Stimulated activated CD8-positive, alpha-beta memory T cell treated with anti-CD3 and anti-CD28 coated beads, Interleukin-7, amount 100 ng/mL, for 48 hours (primary cell): ENCODE results near the gene KIF25.
"Not testable (repeated sequence)": the region's sequence is repeated elsewhere in the genome, so short reads cannot be mapped to it uniquely, and the experiment has no call there.

Experiments used
- DNase-seq, 2 donors: peaks; one replicate each; pipeline ENCODE4 v3.0.0-alpha.2; 2020; ENCODE audit warnings: low read depth in 1 of 2; ENCODE audit errors: extremely low read depth in 1 of 2

The KIF25 gene

GRCh38 chr6:168063431-168063830 lies 66.0 kb downstream of the KIF25 start:
- no peak for DNase-seq

- DNase-seq, result no peak
These were observed 66.8 kb downstream of the KIF25 start for GRCh38 chr6:168064226-168064807.

GRCh38 chr6:168067081-168067759 lies 69.7 kb downstream of the KIF25 start:
- DNase-seq, result no peak

- DNase-seq, result no peak
These were observed 73.3 kb downstream of the KIF25 start for GRCh38 chr6:168070804-168071203.

GRCh38 chr6:168071620-168072019 lies 74.1 kb downstream of the KIF25 start:
- DNase-seq, result no peak

- no peak for DNase-seq
These were observed 74.8 kb downstream of the KIF25 start for GRCh38 chr6:168072261-168072660.

- DNase-seq, result no peak
These were observed 75.3 kb downstream of the KIF25 start for GRCh38 chr6:168072730-168073129.

GRCh38 chr6:168073937-168074730 lies 76.7 kb downstream of the KIF25 start:
- DNase-seq, result no peak

GRCh38 chr6:168075216-168075615 lies 77.7 kb downstream of the KIF25 start:
- DNase-seq, result no peak

- DNase-seq, result no peak
These were observed 78.3 kb downstream of the KIF25 start for GRCh38 chr6:168075787-168076202.

- not testable (repeated sequence) for DNase-seq
These were observed 79.9 kb downstream of the KIF25 start for GRCh38 chr6:168077401-168077800.

GRCh38 chr6:168078175-168078942 lies 80.9 kb downstream of the KIF25 start:
- no peak for DNase-seq

- no peak for DNase-seq
These were observed 81.5 kb downstream of the KIF25 start, which contains the start of gene FRMD1 for GRCh38 chr6:168078943-168079405. TSS of gene FRMD1 (minus strand) at chr6:168079212. CDS start at chr6:168079094, 118 bp downstream.

GRCh38 chr6:168080393-168081077 lies 83.1 kb downstream of the KIF25 start:
- no peak for DNase-seq

- no peak for DNase-seq
These were observed 84.5 kb downstream of the KIF25 start for GRCh38 chr6:168081858-168082546.

- DNase-seq, result no peak
These were observed 85.5 kb downstream of the KIF25 start for GRCh38 chr6:168082860-168083513.

GRCh38 chr6:168083514-168083885 lies 86.0 kb downstream of the KIF25 start:
- DNase-seq, result no peak

GRCh38 chr6:168084465-168085160 lies 87.1 kb downstream of the KIF25 start:
- no peak for DNase-seq

GRCh38 chr6:168086066-168086465 lies 88.6 kb downstream of the KIF25 start:
- no peak for DNase-seq
